GM13977 (cell line): ENCODE data around the gene SMYD2.

ENCODE experiments used
- DNase-seq: peaks from one replicate; pipeline ENCODE4 v3.0.0; 2012; ENCODE audit warnings: low spot score
- in situ Hi-C: fragments of 300-500 bp; cut with MboI; formaldehyde crosslinking; loops from one replicate; pipeline ENCODE4 v1.12.0; 2022; ENCODE audit warnings: low sequenced_read_pairs, low pct_unique_long_range_greater_than_20kb, mixed read lengths, inconsistent platforms; ENCODE audit not compliant: unreplicated experiment
- TF ChIP-seq, protein P1 (sequence below): IDR thresholded peaks from 2 replicates; pipeline ENCODE4 v1.5.1; 2012; ENCODE audit warnings: mild to moderate bottlenecking, control low read depth; ENCODE audit not compliant: insufficient read depth; ENCODE audit errors: extremely low read depth, missing control alignments

SMYD2 gene

DNA sequence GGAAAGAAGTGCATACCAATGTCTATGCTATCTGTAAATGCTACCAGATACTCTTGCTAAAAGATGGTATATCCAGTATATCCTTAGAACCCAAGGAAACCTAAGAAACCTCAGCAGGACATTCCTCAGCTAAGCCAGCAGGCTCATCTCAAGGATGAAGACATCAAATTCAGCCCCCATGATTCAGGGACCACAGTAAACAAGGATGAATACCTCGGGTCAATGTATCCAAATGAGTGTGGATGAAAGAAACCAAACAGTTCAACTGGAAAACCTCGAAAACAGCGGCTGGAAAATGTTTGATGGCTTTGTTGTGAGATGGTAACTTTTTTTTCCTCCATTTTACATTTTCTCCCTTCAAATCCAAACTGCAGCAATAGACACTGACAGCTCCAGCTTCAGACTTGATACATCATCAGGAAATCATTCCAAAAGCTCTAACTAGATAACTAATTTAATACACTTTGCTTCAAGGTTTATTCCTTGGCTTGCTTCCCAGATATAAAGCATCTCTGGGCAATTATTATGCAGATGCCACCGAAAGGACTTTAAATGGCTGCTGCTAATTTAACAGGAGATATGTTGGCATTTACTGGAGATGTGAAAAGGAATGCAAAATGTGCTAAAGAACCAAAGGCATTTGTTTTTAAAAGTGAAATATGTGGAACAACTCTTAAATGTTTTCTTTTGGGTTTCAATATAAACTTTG, 73.6 kb downstream of the SMYD2 start:
- TF ChIP-seq, protein P1, sequence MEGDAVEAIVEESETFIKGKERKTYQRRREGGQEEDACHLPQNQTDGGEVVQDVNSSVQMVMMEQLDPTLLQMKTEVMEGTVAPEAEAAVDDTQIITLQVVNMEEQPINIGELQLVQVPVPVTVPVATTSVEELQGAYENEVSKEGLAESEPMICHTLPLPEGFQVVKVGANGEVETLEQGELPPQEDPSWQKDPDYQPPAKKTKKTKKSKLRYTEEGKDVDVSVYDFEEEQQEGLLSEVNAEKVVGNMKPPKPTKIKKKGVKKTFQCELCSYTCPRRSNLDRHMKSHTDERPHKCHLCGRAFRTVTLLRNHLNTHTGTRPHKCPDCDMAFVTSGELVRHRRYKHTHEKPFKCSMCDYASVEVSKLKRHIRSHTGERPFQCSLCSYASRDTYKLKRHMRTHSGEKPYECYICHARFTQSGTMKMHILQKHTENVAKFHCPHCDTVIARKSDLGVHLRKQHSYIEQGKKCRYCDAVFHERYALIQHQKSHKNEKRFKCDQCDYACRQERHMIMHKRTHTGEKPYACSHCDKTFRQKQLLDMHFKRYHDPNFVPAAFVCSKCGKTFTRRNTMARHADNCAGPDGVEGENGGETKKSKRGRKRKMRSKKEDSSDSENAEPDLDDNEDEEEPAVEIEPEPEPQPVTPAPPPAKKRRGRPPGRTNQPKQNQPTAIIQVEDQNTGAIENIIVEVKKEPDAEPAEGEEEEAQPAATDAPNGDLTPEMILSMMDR: no peak
- in situ Hi-C loops: no loop called here
- no peak for DNase-seq

DNA sequence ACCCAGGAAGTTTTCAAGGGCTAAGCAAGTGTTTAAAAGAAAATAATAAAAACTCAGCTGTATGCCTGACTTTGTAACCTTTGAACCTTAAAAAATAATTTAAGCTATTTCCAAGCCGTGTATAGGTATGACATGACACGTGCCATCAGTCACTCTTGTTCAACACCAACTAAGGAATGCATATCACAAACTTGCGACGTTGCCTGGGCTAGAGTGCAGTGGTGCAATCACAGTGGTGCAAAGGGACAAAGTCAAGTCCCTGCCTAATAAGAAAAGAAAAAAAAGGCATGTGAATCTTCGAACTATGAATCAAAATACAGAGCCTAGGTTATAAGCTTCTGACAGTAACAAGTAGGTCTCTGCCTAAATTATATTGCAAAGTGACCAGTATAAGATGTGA, 79.2 kb downstream of the SMYD2 start:
- DNase-seq: no peak
- in situ Hi-C loops: no loop called here
- TF ChIP-seq, protein P1: no peak

DNA sequence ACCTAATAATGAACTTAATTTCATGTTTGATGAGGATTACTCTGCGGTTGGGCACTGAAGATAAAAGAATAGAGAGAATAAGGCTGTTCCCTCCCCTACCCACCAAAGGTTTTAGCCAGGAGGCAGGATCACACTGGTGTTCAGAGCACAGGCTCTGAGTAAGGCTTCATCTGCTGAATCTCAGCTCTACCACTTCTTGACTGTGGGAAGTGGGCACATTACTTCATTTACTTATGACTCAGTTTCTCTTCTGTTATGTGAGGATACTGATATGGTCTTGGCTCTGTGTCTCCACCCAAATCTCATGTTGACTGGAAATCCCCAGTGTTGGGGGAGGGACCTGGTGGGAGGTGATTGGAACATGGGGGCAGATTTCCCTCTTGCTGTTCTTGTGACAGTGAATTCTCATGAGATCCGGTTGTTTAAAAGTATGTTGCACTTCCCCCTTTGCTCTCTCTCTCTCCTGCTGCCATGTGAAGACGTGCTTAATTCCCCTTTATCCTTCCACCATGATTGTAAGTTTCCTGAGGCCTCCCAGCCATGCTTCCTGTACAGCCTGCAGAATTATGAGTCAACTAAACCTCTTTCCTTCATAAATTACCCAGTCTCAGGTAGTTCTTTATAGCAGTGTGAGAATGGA, 79.7 kb downstream of the SMYD2 start:
- TF ChIP-seq, protein P1: no peak
- no peak for DNase-seq
- in situ Hi-C loops: no loop called here

DNA sequence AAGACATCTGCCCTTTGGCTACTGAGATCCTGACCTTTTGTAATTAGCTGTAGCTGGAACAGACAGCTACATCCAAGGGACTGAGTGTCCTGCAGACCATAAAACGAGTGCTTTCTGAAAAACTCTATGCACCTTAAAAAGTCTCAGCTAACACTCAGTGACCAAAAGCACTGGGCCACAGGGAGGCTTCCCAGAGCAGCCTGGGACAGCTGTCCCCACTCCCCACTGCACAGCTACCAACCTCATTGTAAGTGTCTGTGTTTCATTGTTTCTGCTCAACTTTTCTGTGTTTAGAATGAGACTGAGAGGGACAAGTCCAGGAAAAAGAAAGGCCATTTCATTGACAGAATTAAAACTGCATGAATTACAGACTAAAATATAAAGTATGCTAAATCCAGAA, 80.7 kb downstream of the SMYD2 start:
- no peak for DNase-seq
- in situ Hi-C loops: no loop called here
- TF ChIP-seq, protein P1: no peak

DNA sequence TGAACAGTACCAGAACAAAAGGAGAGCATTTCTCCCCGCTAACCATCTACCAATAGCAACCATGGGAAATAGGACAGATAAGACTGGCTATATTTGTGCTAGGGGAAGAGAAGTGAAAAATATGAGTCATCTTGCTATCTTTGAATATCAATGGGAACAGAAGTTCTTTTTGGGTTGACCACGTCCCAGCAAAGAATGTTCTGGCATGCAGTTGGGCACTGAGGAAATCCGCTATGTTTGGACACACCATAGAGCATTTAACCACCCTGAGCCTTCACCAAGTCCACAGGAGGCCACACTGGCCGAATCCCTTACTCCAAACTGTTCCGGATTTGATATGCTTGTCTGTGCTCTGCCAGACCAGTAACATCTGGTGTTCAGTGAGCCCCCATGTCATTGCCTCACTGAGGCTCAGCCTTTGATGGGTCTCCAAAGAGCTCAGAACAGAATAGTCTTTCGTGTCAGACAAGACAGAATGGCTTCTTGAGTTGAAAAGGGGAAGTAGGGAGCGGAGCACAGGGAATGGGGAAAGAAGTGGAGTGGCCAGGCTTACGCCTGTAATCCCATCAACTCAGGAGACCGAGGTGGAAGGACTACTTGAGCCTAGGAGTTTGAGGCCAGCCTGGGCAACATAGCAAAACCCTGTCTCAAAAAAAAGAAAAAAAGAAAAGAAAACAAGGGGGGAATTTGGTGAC, 81.4 kb downstream of the SMYD2 start:
- TF ChIP-seq, protein P1: no peak
- in situ Hi-C loops: no loop called here
- no peak for DNase-seq

DNA sequence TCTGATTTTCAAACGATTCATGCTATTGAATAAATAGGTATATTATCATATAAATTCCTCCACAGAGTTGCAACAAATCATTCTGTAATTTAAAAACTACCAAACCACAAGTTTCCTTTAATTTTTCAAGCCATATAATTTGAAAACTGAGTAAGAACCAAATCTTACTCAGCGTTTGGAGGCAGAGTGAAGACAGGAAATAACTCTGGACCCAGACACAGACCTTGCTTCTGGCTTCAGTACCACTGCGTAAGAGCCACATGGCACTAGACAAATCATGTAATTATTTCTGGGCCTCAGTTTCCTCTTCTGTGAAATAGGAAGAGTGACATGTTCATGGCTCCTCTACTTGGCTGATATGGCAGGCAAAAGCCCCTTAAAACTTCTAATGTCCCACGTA, 82.4 kb downstream of the SMYD2 start:
- no peak for DNase-seq
- in situ Hi-C loops: no loop called here
- TF ChIP-seq, protein P1: no peak
